ENCODE results near the gene ZNF771. TPM values are rescaled to one million over a fixed set of nuclear protein-coding genes. Genes with fewer than 3 reads are reported as not detected.
A peak's percentile ranks its signal among the peaks of the same experiment; 100 is the strongest.

ZNF771 gene
- total RNA-seq, 2 experiments from 2014 or later, result 3.8 to 4.0 TPM

DNA sequence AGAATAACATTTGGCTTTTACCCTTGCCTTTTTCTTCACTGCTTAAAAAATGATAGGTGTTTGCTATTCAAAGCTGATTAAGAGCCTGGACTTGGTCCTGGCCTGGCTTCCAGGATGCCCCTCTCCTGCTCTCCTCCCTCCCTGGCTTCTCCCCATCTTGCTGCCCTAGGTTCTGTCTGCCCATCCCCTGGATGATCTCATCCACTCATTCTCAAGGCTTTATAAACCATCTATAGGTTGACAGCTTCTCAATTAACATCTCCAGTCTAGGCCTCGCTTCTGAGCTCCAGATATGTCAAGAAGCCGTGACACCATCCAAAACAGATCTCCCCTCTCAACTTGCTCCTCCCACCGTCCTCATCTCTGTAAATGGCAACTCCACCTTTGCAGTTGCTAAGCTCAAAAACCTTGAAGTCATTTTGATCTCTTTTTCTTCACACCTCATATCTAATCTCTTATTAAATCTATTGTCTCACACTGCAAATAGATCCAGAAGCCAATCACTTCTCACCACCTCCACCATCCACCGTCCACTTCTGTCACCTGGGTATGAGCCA lies 8.7 kb downstream of the ZNF771 start:
- DNase-seq (no peak), ATAC-seq (no peak)
- H3K36me3 Mint-ChIP-seq (ENCODE audit: low read depth), result peaks cover 36% of the 10 kb centered on the region
- H3K27me3 Mint-ChIP-seq, result no peaks in the 10 kb centered on the region
- POLR2A ChIA-PET, result no interaction called here
- H3K27ac Mint-ChIP-seq, result peak overlapping the region; percentile 22
- CTCF ChIA-PET, result interaction anchor here (0.7 kb wide), 1 partner anchor 9 kb away, joined by 3 read pairs; no protein-coding TSS in a partner anchor
- H3K4me3 Mint-ChIP-seq, result no peak overlapping the region
- intact Hi-C loops (cut with DNase I, micrococcal nuclease), result loop anchor here in 1 of 2 experiments (2.0 kb wide), 1 partner anchor 283 kb away; the partner anchor contains the start of gene SRCAP
- no peaks in the 10 kb centered on the region for H3K9me3 Mint-ChIP-seq (ENCODE audit: low read depth)
- peaks cover 35% of the 10 kb centered on the region for H3K4me1 Mint-ChIP-seq

DNA sequence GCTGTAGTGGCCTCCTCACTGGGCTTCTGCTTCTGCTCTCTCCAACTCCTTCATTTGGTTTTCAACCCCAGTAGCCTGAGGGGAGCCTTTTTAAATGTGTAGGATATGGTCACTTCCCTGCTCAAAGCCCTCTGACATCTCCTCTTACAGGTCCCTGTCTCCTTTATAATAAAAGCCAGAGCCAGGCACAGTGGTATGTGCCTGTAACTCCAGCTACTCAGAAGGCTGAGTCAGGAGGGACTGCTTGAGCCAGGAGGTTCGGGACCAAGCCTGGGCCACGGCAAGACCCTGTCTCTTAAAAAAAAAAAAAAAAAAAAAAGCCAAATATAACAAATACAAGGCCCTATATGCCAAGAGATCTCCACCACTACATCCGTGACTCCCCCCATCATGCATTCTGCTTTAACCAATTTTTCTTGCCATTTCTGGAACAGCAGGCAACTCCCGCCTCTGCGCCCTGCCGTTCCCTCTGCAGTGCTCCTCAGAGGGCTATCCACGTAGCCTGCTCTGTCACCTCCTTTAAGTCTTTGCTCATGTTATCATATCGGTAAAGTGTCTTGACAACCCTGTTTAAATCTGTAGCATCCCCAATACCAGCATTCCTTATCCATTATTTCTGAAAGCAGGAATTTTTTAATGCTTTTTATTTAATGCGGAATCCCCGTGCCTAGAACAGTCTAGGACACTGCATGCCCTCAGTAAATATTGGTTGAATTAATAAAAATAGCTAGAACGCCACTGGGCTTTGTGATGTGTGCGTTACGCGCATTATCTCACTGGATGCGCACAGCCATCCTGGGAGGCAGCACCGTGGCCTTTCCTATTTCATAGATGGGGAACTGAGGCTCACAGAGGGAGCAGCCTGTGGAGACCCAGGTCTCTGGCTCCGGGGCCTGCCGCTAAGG lies 9.5 kb downstream of the ZNF771 start:
- ChIA-PET CTCF (interaction anchor here (0.7 to 4.3 kb wide), 15 partner anchors 8 to 212 kb away, joined by 3 to 56 read pairs (median 5); partner anchors contain the start of genes DCTPP1, SEPTIN1, TBC1D10B and ZNF771), POLR2A (interaction anchor here (0.9 to 1.6 kb wide), 11 partner anchors 8 to 233 kb away, joined by 3 to 14 read pairs (median 6); partner anchors contain the start of genes CORO1A, DCTPP1, ITGAL and SEPTIN1)
- H3K4me1 Mint-ChIP-seq, result peaks cover 35% of the 10 kb centered on the region
- intact Hi-C loops (cut with DNase I, micrococcal nuclease), result loop anchor here (1.0 to 2.0 kb wide), 2 partner anchors 22 to 282 kb away; partner anchors contain the start of genes ZNF48 (in 2 of the 2) and SRCAP (in 1 of the 2)
- no peak for DNase-seq
- no peaks in the 10 kb centered on the region for H3K9me3 Mint-ChIP-seq (ENCODE audit: low read depth)
- H3K27me3 Mint-ChIP-seq, result no peaks in the 10 kb centered on the region
- H3K4me3 Mint-ChIP-seq, result peak overlapping the region; percentile 34
- peak; percentile 6 for ATAC-seq
- no peak overlapping the region for H3K27ac Mint-ChIP-seq
- peaks cover 42% of the 10 kb centered on the region for H3K36me3 Mint-ChIP-seq (ENCODE audit: low read depth)

DNA sequence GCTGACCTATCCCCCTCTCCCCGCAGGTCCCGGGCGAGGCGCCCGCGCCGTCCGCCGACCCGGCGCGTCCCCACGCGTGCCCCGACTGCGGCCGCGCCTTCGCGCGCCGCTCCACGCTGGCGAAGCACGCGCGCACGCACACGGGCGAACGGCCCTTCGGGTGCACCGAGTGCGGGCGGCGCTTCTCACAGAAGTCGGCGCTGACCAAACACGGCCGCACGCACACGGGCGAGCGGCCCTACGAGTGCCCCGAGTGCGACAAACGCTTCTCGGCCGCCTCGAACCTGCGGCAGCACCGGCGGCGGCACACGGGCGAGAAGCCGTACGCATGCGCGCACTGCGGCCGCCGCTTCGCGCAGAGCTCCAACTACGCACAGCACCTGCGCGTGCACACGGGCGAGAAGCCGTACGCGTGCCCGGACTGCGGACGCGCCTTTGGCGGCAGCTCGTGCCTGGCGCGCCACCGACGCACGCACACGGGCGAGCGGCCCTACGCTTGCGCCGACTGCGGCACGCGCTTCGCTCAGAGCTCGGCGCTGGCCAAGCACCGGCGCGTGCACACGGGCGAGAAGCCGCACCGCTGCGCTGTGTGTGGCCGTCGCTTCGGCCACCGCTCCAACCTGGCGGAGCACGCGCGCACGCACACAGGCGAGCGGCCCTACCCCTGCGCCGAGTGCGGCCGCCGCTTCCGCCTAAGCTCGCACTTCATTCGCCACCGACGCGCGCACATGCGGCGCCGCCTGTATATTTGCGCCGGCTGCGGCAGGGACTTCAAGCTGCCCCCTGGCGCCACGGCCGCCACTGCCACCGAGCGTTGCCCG lies 10.3 kb downstream of the ZNF771 start:
- POLR2A ChIA-PET, result interaction anchor here (0.7 to 1.6 kb wide), 12 partner anchors 9 to 234 kb away, joined by 3 to 14 read pairs (median 6); partner anchors contain the start of genes CORO1A, DCTPP1, ITGAL and SEPTIN1
- CTCF ChIA-PET, result interaction anchor here (0.7 to 4.3 kb wide), 20 partner anchors 8 to 211 kb away, joined by 3 to 56 read pairs (median 4); partner anchors contain the start of genes DCTPP1, SEPTIN1, TBC1D10B and ZNF48
- peak; percentile 92 for ATAC-seq

DNA sequence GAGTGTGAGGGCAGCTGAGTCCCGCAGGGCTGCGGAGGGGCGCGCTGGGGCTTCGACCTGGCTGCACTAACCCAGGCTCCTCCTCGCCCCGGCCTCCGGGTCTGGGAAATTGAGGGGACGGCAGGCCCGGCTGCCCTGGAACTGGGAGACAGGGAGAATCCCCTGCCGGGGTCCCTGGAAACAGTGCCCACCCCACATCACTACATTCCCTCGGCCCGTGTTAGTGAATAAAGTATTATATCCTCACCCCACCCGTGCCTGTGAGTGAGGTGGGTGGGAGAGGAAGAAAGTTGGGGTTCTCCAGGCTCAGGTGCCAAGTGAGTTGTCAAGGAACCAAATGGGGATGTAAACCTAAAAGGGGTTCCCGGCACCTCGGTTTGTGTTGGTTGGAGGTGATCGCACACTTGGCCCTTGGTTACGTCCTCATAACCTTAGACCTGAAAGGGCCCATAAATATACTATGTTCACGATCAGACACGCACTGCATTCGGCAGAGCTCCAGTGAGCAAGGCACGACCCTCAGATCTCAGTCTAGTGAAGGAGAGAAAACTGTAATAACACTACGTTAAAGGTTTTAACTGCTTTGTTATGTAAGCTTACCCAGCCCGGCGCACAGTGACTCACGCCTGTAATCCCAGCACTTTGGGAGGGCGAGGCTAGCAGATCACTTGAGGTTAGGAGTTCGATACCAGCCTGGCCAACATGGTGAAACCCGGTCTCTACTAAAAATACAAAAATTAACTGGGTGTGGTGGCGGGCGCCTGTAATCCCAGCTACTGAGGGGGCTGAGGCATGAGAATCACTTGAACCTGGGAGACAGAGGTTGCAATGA lies 11.2 kb downstream of the ZNF771 start:
- Mint-ChIP-seq H3K9me3 (ENCODE audit: low read depth) (no peaks in the 10 kb centered on the region), H3K4me1 (peaks cover 30% of the 10 kb centered on the region), H3K36me3 (ENCODE audit: low read depth) (peaks cover 43% of the 10 kb centered on the region), H3K27me3 (no peaks in the 10 kb centered on the region), H3K27ac (peak overlapping the region; percentile 69), H3K4me3 (peak overlapping the region; percentile 49)
- CTCF ChIA-PET, result interaction anchor here (0.7 to 4.3 kb wide), 18 partner anchors 9 to 210 kb away, joined by 3 to 56 read pairs (median 4); partner anchors contain the start of genes DCTPP1, TBC1D10B, ZNF48 and ZNF764
- POLR2A ChIA-PET, result interaction anchor here (0.7 to 2.5 kb wide), 12 partner anchors 9 to 235 kb away, joined by 3 to 14 read pairs (median 6); partner anchors contain the start of genes CORO1A, DCTPP1, ITGAL and SEPTIN1
- ATAC-seq (no peak), DNase-seq (peak; percentile 31)
- intact Hi-C loops (cut with DNase I, micrococcal nuclease), result loop anchor here in 1 of 2 experiments (1.0 kb wide), 1 partner anchor 117 kb away; no protein-coding TSS in a partner anchor

More for the DNA sequence above, 10.3 kb downstream of the ZNF771 start:
- H3K27me3 Mint-ChIP-seq, result no peaks in the 10 kb centered on the region
- intact Hi-C loops (cut with DNase I, micrococcal nuclease), result loop anchor here (1.0 to 2.0 kb wide), 3 partner anchors 22 to 281 kb away; partner anchors contain the start of genes ZNF48 (in 2 of the 2) and SRCAP (in 1 of the 2)
- H3K4me3 Mint-ChIP-seq, result peak overlapping the region; percentile 49
- H3K4me1 Mint-ChIP-seq, result peaks cover 31% of the 10 kb centered on the region
- H3K27ac Mint-ChIP-seq, result no peak overlapping the region
- H3K36me3 Mint-ChIP-seq (ENCODE audit: low read depth), result peaks cover 43% of the 10 kb centered on the region
- no peaks in the 10 kb centered on the region for H3K9me3 Mint-ChIP-seq (ENCODE audit: low read depth)
- DNase-seq, result peak; percentile 94

DNA sequence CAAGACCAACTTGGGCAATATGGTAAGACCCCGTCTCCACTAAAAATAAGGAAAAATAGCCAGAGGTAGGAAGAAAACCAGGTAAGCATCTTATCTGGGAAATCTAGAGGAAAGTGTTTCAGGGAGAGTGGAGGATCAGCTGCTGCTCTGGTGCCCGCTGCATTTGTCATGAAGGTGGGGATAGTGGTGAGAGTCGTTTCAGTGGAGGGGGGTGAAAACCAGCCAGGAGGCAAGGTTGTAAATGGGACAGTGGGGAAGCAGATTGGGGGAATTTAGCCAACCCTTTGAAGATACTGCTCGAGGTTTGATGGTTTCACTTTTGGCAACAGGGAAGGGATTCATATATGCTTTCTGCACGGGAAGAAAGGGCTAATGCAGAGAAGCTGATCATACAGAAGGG lies 13.6 kb downstream of the ZNF771 start:
- peaks cover 50% of the 10 kb centered on the region for H3K36me3 Mint-ChIP-seq (ENCODE audit: low read depth)
- peaks cover 22% of the 10 kb centered on the region for H3K4me1 Mint-ChIP-seq
- ChIA-PET POLR2A (interaction anchor here (2.5 kb wide), 1 partner anchor 9 kb away, joined by 9 read pairs; the partner anchor contains the start of gene DCTPP1), CTCF (interaction anchor here (4.3 kb wide), 1 partner anchor 9 kb away, joined by 56 read pairs; the partner anchor contains the start of gene DCTPP1)
- DNase-seq (no peak), ATAC-seq (no peak)
- no peak overlapping the region for H3K4me3 Mint-ChIP-seq
- no peaks in the 10 kb centered on the region for H3K9me3 Mint-ChIP-seq (ENCODE audit: low read depth)
- no peak overlapping the region for H3K27ac Mint-ChIP-seq
- no peaks in the 10 kb centered on the region for H3K27me3 Mint-ChIP-seq
- intact Hi-C loops (cut with DNase I, micrococcal nuclease), result no loop called here

DNA sequence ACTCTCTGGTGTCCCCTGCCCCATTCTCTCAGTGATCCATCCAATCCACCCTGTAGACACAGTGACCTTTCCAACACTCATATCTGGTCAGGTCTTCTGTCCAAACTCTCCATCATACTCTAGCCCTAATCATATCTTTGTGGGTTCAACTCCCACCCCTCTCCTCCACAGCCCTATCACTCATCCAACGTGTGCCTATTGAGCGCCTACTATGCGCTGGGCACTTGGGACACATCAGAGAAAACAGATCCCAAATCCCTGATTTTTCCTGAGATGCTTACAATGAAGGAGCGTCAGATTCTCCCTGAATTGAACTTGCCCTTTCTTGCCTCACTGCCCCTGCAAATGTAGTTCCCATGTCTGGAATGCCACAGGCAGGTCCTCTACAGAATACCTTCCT lies 20.6 kb downstream of the ZNF771 start:
- Mint-ChIP-seq H3K9me3 (ENCODE audit: low read depth) (no peaks in the 10 kb centered on the region), H3K27me3 (no peaks in the 10 kb centered on the region), H3K27ac (peak overlapping the region; percentile 78), H3K4me1 (peaks cover 18% of the 10 kb centered on the region), H3K36me3 (ENCODE audit: low read depth) (peaks cover 41% of the 10 kb centered on the region), H3K4me3 (no peak overlapping the region)
- ChIA-PET POLR2A (no interaction called here), CTCF (interaction anchor here (0.6 to 5.6 kb wide), 2 partner anchors 9 to 16 kb away, joined by 3 to 56 read pairs; no protein-coding TSS in a partner anchor)
- ATAC-seq (no peak), DNase-seq (no peak)
- intact Hi-C loops (cut with DNase I, micrococcal nuclease), result no loop called here

DNA sequence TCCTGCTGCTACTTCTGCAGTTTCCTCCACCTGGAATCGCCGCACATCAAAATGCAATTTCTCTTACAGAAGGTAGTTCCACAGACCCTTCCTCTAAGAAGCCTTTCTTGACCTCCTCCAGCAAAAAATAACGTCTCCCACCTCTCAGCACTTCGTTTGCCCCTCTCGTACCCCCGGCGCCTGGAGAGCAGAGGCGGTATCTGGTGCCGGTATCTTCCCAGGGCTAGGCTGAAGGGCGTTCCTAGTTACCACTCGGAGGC lies 21.9 kb downstream of the ZNF771 start:
- H3K27ac Mint-ChIP-seq, result no peak overlapping the region
- intact Hi-C loops (cut with DNase I, micrococcal nuclease), result no loop called here
- peaks cover 31% of the 10 kb centered on the region for H3K36me3 Mint-ChIP-seq (ENCODE audit: low read depth)
- H3K27me3 Mint-ChIP-seq, result no peaks in the 10 kb centered on the region
- CTCF ChIA-PET, result interaction anchor here (0.7 to 5.6 kb wide), 50 partner anchors 10 to 268 kb away, joined by 3 to 56 read pairs (median 6); partner anchors contain the start of genes ITGAL, PRR14, SEPHS2 and SEPTIN1
- H3K9me3 Mint-ChIP-seq (ENCODE audit: low read depth), result no peaks in the 10 kb centered on the region
- POLR2A ChIA-PET, result interaction anchor here (0.6 to 1.5 kb wide), 30 partner anchors 9 to 713 kb away, joined by 3 to 16 read pairs (median 4); partner anchors contain the start of genes CD2BP2, ITGAL, PRR14 and SEPTIN1
- DNase-seq (no peak), ATAC-seq (no peak)
- H3K4me1 Mint-ChIP-seq, result peaks cover 26% of the 10 kb centered on the region
- no peak overlapping the region for H3K4me3 Mint-ChIP-seq

DNA sequence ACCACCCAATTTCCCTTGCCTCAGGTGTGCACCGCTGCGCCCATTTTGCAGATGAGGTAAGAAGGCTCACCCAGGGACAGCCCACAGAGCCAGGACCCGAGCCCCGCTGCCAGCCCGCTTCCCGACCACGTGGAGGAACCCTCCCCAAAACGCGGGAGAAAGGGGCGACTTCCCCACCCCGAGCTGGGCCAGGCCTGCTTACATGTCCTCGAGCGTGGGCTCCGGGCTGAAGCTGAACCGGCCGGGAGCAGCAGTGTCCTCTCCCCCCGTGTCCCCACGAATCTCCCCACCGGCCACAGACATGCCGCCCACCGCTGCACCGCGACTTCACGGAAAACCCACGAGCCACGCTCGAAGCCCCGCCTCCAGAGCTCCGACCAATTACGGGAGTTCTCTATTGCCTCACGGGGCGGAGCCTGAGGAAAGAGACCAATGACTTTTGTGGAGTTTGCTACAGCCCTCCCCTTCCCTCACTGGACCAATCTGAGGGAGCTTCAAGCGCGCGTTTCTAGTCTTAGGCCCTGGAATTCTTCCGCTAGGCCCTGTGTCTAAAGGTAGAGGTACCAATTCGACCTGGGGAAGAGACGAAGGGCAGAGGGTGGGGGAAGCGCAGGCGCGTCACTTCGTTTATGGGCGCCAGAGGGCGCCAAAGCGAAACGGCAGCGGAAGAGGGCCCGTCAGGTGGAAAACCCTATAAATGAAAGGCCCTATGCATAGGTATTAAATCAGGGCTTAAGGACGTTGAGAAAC lies 22.4 kb downstream of the ZNF771 start, which contains the start of gene DCTPP1:
Gene DCTPP1, minus strand, starts transcription at position 353 of the 750 bp plus-strand sequence. Its CDS starts 50 bp downstream, at position 303.
- ChIA-PET POLR2A (interaction anchor here (0.6 to 1.5 kb wide), 30 partner anchors 10 to 712 kb away, joined by 3 to 16 read pairs (median 4); partner anchors contain the start of genes CD2BP2, ITGAL, PRR14 and SEPTIN1), CTCF (interaction anchor here (0.6 to 5.6 kb wide), 54 partner anchors 9 to 337 kb away, joined by 3 to 56 read pairs (median 5); partner anchors contain the start of genes ITGAL, PRR14, SEPHS2 and SEPTIN1)
- peaks cover 31% of the 10 kb centered on the region for H3K4me1 Mint-ChIP-seq
- intact Hi-C loops (cut with DNase I, micrococcal nuclease), result loop anchor here (1.0 to 5.0 kb wide), 23 partner anchors 15 to 229 kb away; partner anchors contain the start of genes FBRS (in 2 of the 2), SEPHS2 (in 2 of the 2), ITGAL (in 1 of the 2) and PRR14 (in 1 of the 2)
- H3K4me3 Mint-ChIP-seq, result no peak within 1 kb of the TSS
- H3K36me3 Mint-ChIP-seq (ENCODE audit: low read depth), result peaks cover 27% of the 10 kb centered on the region
- DNase-seq, result peak; percentile 97
- H3K27me3 Mint-ChIP-seq, result no peaks in the 10 kb centered on the region
- ATAC-seq, result peak; percentile 96
- no peak within 1 kb of the TSS for H3K27ac Mint-ChIP-seq
- no peaks in the 10 kb centered on the region for H3K9me3 Mint-ChIP-seq (ENCODE audit: low read depth)

Measured in activated CD4-positive, alpha-beta T cell treated with anti-CD3 and anti-CD28 coated beads for 36 hours (primary cell).